K562 (cell line): Measurements from ENCODE around the gene PACS2. TPM values are rescaled to one million over a fixed set of nuclear protein-coding genes. Genes with fewer than 3 reads are reported as not detected.
A peak's percentile ranks its signal among the peaks of the same experiment; 100 is the strongest.

Experiments
- ATAC-seq: fragments of 200-7000 bp; cut with Tn5 transposase; 3 replicates; pipeline ENCODE4 v1.9.1; 2020; ENCODE audit warnings: moderate library complexity
- BruUV-seq: library from RNA; stranded (reverse); fragments of 400-500 nt; replicated peaks from 2 replicates; lab custom pipeline; 2021; lab: Mats Ljungman, UMichigan
- CTCF ChIA-PET: fragments of 300-600 bp; formaldehyde crosslinking; extraction: SDS; loops from one replicate; lab custom pipeline; 2021; ENCODE audit warnings: low intra/inter-chr PET ratio; lab: Yijun Ruan, JAX
- POLR2A ChIA-PET: fragments of 300-600, 350-650 bp; sonication (Branson Sonifier 250); formaldehyde crosslinking; extraction: SDS; loops from one replicate; lab custom pipeline; 2021; ENCODE audit warnings: antibody characterized with exemption, inconsistent platforms; lab: Yijun Ruan, JAX
- DNase-seq, 4 experiments: peaks; one replicate each; pipeline versions ENCODE4 v3.0.0 to v3.0.0-alpha.2; 2011 to 2018; ENCODE audit warnings: low spot score in 3 of 4, mixed read lengths in 3 of 4; ENCODE audit errors: extremely low read depth in 1 of 4
- FAIRE-seq: peaks from 2 replicates; lab custom pipeline; 2011; peaks lifted over from hg19 to GRCh38; lab: Jason Lieb, UNC
- H2AFZ ChIP-seq: 2 replicates; pipeline ENCODE4 v1.6.0; 2011; ENCODE audit warnings: low read depth, low read length, control low read depth, inconsistent platforms
- H3K27ac ChIP-seq: fragments of 200-600 bp; 3 replicates; pipeline ENCODE4 v1.8.0; 2011; ENCODE audit warnings: low read depth, mild to moderate bottlenecking, control low read depth, inconsistent platforms, low read length, moderate library complexity, mixed read lengths; ENCODE audit errors: extremely low read depth
- H3K27me3 ChIP-seq, 2 experiments: fragments of 300-600 bp in 1 of 2; 2 replicates in 1 of 2; 3 replicates in 1 of 2; pipeline versions ENCODE4 v1.6.0 to v1.8.0; 2011; ENCODE audit warnings: inconsistent platforms in 2 of 2, low read length in 2 of 2, mild to moderate bottlenecking in 1 of 2, mixed read lengths in 1 of 2, moderate library complexity in 1 of 2; ENCODE audit not compliant: control insufficient read depth in 2 of 2, insufficient read depth in 2 of 2
- H3K36me3 ChIP-seq: fragments of 300-600 bp; 3 replicates; pipeline ENCODE4 v1.8.0; 2011; ENCODE audit warnings: mild to moderate bottlenecking, low read length, inconsistent platforms; ENCODE audit not compliant: control insufficient read depth, insufficient read depth
- H3K4me1 ChIP-seq, 2 experiments: fragments of 200-600 bp in 1 of 2; replicated peaks in 1 of 2; 2 replicates in 1 of 2; 3 replicates in 1 of 2; pipeline versions ENCODE4 v1.5.1 to v1.8.0; 2011; ENCODE audit warnings: inconsistent platforms in 2 of 2, low read length in 2 of 2, mild to moderate bottlenecking in 1 of 2, mixed read lengths in 1 of 2, moderate library complexity in 1 of 2; ENCODE audit not compliant: control insufficient read depth in 2 of 2, insufficient read depth in 2 of 2
- H3K4me2 ChIP-seq: 2 replicates; pipeline ENCODE4 v1.6.1; 2011; ENCODE audit warnings: low read length, control low read depth, inconsistent platforms, mixed read lengths; ENCODE audit not compliant: insufficient read depth
- H3K4me3 ChIP-seq: fragments of 200-600 bp; sonication (generic), shearing (Covaris generic); 2 replicates; pipeline ENCODE4 v1.5.1; 2016; ENCODE audit warnings: control low read depth, inconsistent platforms
- H3K79me2 ChIP-seq: fragments of 200-600 bp; 3 replicates; pipeline ENCODE4 v1.8.0; 2011; ENCODE audit warnings: low read length, inconsistent platforms; ENCODE audit not compliant: control insufficient read depth, insufficient read depth
- H3K9ac ChIP-seq, 2 experiments: 2 replicates each; pipeline versions ENCODE4 v1.6.0 to v1.6.1; 2011; ENCODE audit warnings: low read depth in 2 of 2, low read length in 2 of 2, control low read depth in 1 of 2, inconsistent platforms in 1 of 2, mild to moderate bottlenecking in 1 of 2, mixed read lengths in 1 of 2; ENCODE audit not compliant: insufficient read depth in 1 of 2
- H3K9me1 ChIP-seq: one replicate; pipeline ENCODE4 v1.6.0; 2011; ENCODE audit warnings: inconsistent platforms, mild to moderate bottlenecking, low read length, moderate library complexity; ENCODE audit not compliant: control insufficient read depth, insufficient read depth
- H3K9me3 ChIP-seq: replicated peaks from 2 replicates; pipeline ENCODE4 v1.5.1; 2011; ENCODE audit warnings: low read depth, low read length, inconsistent platforms; ENCODE audit not compliant: control insufficient read depth, insufficient read depth
- H4K20me1 ChIP-seq: replicated peaks from 2 replicates; pipeline ENCODE4 v1.6.1; 2011; ENCODE audit warnings: low read length, inconsistent platforms, mixed read lengths; ENCODE audit not compliant: control insufficient read depth, insufficient read depth
- NFIC ChIP-seq: fragments of 450-650 bp; IDR thresholded peaks from 2 replicates; pipeline ENCODE4 v1.6.1; 2017; ENCODE audit warnings: mild to moderate bottlenecking, inconsistent platforms
- PURB ChIP-seq: sonication (generic); formaldehyde crosslinking; IDR thresholded peaks from 2 replicates; pipeline ENCODE4 v1.9.0; 2021; ENCODE audit warnings: low read depth, mild to moderate bottlenecking, missing genetic modification reagents
- RBM22 ChIP-seq: fragments of 200-400 bp; formaldehyde crosslinking; IDR thresholded peaks from 2 replicates; pipeline ENCODE4 v1.6.1; 2018; ENCODE audit warnings: low read length, low read depth; ENCODE audit not compliant: poor library complexity, severe bottlenecking
- RFX5 ChIP-seq: IDR thresholded peaks from 2 replicates; pipeline ENCODE4 v1.6.1; 2011; ENCODE audit warnings: low read depth, mild to moderate bottlenecking, improper control_type of control experiment, low read length
- ZNF146 ChIP-seq: IDR thresholded peaks from one replicate; pipeline ENCODE4 v1.6.1; 2018; ENCODE audit warnings: missing compliant biosample characterization; ENCODE audit not compliant: unreplicated experiment
- ZNF274 ChIP-seq: IDR thresholded peaks from 2 replicates; pipeline ENCODE4 v1.6.1; 2011; ENCODE audit warnings: low read depth, mild to moderate bottlenecking, low read length, moderate library complexity, borderline replicate concordance
- WGBS: fragments of 100-300 bp; shearing (Covaris generic); methylation state at CpG from one replicate; pipeline ENCODE4 v1.1.6; 2016; ENCODE audit warnings: low coverage, mixed read lengths; ENCODE audit not compliant: insufficient coverage; ENCODE audit errors: missing lambda C conversion rate; 5-methylcytosine and 5-hydroxymethylcytosine counted together
- in situ Hi-C: fragments of 300-500 bp; cut with MboI; formaldehyde crosslinking; loops from 4 replicates; pipeline ENCODE4 v1.15.0; 2018; ENCODE audit warnings: inconsistent platforms, mixed read lengths
- intact Hi-C: fragments of 100-400 bp; cut with micrococcal nuclease; formaldehyde crosslinking; loops from 2 replicates; pipeline ENCODE4 v1.14.2; 2022
- polyA plus RNA-seq, 8 experiments: library from polyadenylated mRNA; depleted of rRNA in 4 of 8; stranded (reverse) in 5 of 8; unstranded in 3 of 8; fragments of >200 nt; fragmentation: Nextera tagmentation in 2 of 8; fragmentation: Illumina TruSeq in 1 of 8; extraction: Ambion mirVana in 2 of 8; extraction: Trizol in 1 of 8; gene quantifications; 2 replicates each; pipeline versions ENCODE4 v1.2.1 to v1.2.3, GENCODE V29; 2011 to 2014; ENCODE audit warnings: inconsistent platforms in 1 of 8, missing spikeins in 1 of 8
- total RNA-seq, 7 experiments: library from RNA; depleted of rRNA in 6 of 7; stranded (reverse); fragments of >200 nt in 6 of 7; fragmentation: Illumina TruSeq in 2 of 7; extraction: Trizol in 2 of 7; gene quantifications; 2 replicates each; pipeline versions ENCODE4 v1.2.1 to v1.2.3, GENCODE V29; 2011 to 2021; ENCODE audit warnings: low replicate concordance in 1 of 7
- TF ChIP-seq, protein P1 (sequence below): IDR thresholded peaks from 2 replicates; pipeline ENCODE4 v1.6.1; 2014; ENCODE audit warnings: antibody characterized with exemption
- TF ChIP-seq, protein P2 (sequence below): IDR thresholded peaks from 3 replicates; pipeline ENCODE4 v1.6.1; 2011; ENCODE audit warnings: borderline replicate concordance, mild to moderate bottlenecking; ENCODE audit not compliant: insufficient read length, insufficient read depth

PACS2 gene
- total and polyA plus RNA-seq, 9 of the 15 experiments (the other 6 are each of a cell fraction or from before 2014, with no cell fraction given), result 0.11 to 20.8 (median 9.9) TPM

DNA sequence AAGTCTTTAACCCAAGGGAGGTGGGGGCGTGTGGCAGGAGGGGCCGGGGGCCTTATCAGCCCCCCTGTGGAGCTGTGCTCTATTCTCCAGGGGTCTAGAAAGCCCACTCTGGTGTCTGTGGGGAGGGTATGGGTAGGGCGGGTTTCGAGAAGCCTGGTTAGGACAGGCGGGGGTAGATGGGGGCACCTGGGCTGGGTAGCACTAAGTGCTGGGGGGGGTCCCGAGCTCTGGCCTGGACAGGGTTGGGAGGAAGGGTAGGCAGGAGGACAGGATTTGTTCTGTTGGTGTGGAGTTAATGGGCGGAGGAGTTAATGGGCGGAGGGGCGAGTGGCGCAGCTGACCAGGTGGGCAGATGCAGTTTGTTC is 2.0 kb downstream of the PACS2 start (continued):
- TF ChIP-seq, protein P1, sequence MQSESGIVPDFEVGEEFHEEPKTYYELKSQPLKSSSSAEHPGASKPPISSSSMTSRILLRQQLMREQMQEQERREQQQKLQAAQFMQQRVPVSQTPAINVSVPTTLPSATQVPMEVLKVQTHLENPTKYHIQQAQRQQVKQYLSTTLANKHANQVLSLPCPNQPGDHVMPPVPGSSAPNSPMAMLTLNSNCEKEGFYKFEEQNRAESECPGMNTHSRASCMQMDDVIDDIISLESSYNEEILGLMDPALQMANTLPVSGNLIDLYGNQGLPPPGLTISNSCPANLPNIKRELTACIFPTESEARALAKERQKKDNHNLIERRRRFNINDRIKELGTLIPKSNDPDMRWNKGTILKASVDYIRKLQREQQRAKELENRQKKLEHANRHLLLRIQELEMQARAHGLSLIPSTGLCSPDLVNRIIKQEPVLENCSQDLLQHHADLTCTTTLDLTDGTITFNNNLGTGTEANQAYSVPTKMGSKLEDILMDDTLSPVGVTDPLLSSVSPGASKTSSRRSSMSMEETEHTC, result no peak
- TF ChIP-seq RBM22 (no peak), PURB (CRISPR knock-in tag) (no peak), RFX5 (no peak)
- TF ChIP-seq, protein P2, sequence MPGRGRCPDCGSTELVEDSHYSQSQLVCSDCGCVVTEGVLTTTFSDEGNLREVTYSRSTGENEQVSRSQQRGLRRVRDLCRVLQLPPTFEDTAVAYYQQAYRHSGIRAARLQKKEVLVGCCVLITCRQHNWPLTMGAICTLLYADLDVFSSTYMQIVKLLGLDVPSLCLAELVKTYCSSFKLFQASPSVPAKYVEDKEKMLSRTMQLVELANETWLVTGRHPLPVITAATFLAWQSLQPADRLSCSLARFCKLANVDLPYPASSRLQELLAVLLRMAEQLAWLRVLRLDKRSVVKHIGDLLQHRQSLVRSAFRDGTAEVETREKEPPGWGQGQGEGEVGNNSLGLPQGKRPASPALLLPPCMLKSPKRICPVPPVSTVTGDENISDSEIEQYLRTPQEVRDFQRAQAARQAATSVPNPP, result no peak

DNA sequence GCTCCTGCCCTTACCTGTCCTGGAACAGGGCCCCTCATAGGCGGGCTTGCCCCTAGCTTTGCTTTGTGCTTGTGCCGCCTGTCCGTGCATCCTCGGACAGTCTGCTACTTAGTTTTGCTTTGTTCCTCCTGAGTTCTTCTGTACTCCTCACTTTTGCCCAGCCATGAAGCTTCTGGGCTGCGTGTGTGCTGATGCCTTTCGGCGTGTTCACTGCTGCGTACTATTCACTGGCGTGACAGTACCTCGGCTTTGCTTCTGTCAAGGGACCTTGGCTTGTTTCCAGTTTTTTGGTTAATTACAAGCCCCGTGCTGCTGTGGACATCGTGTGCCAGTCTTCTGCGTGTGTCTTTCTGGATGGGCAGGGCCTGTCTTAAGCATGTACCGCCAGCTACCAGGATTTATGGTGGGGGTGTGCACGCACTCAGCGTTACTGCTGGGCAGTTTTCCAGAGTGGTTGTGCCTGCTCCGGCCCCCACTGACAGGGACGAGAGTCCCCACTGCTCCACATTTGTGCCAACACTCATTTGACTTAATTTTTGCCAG is 2.5 kb downstream of the PACS2 start:
- BruUV-seq, result no TSS peak
- Histone ChIP-seq H3K9me1 (no peaks in the 10 kb centered on the region), H3K27me3 (no peaks in the 10 kb centered on the region), H3K9me3 (no peaks in the 10 kb centered on the region), H4K20me1 (no peaks in the 10 kb centered on the region)
- 72% methylated on average over 14 of the region's 18 CpGs for WGBS
- no peak for ATAC-seq
- CTCF ChIA-PET, result no interaction called here
- peak; percentile 66 for TF ChIP-seq ZNF146 (CRISPR knock-in tag)
- TF ChIP-seq NFIC, result peak; percentile 37; the same call in 1 of the 2 replicates
- TF ChIP-seq ZNF274, result no peak
- TF ChIP-seq, all 486 proteins: peak for 2
- FAIRE-seq (no peak), DNase-seq (no peak)
- H3K4me1 ChIP-seq, result peaks cover 6 to 38% of the 10 kb centered on the region in 2 experiments; a peak in 4 of 5 replicates
- no peak overlapping the region for H2AFZ ChIP-seq
- H3K27ac ChIP-seq, result no peak overlapping the region
- H3K79me2 ChIP-seq, result peaks cover 25% of the 10 kb centered on the region
- no peak overlapping the region; the same call in 1 of the 2 replicates for H3K4me2 ChIP-seq
- no peak overlapping the region for H3K4me3 ChIP-seq
- in situ Hi-C loops, result no loop called here
- POLR2A ChIA-PET, result no interaction called here
- H3K36me3 ChIP-seq, result no peaks in the 10 kb centered on the region
- intact Hi-C loops, result no loop called here
- no peak overlapping the region; a peak in 1 of 4 replicates for H3K9ac ChIP-seq
